Stimulated activated CD4-positive, alpha-beta T cell treated with anti-CD3 and anti-CD28 coated beads, Interleukin-1b, Interleukin-23, amount 100 ng/mL, for 1 hour (primary cell): ENCODE data around the gene AXDND1.

Experiments
- DNase-seq, 2 donors: peaks; one replicate each; pipeline ENCODE4 v3.0.0-alpha.2; 2020; ENCODE audit warnings: low read depth in 2 of 2

AXDND1 gene

DNA sequence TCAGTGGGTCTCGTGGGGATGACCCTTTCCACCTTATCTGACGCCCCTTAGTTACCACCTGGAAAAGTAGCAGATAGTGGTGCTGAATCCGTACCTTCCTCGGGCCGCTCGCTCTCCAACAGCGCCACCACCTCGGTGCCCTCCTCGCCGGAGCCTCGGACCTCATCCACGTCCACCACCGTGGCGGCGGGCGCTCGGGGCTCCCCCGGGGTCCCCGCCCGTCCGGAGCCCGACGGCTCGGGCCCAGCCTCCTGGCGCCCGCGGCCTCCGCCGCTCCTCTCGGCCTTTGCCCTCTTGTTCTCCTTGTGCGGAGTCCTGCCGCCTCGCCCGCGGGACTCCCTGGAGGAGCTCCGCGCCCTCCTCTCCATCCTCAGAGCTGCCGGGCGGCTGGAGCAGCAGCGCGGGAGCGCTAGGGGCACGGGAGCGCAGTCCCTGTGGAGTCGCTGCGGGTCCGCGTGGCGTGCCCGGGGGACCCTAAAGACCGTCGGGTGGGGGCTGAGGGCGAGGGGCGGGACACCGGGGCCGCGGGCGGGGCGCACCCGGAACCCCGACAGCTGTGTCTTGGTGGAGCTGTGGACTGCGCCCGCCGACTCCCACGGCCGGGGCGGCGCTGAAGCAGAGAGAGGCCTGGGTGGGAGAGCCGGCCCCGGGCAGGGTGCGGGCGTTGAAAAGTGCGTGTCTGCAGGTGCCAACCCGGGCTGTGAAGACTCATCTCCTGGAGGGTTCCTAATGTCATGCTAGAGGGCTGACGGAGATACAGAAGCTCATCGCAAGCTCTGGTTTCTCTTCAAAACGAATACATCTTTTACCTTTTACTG is 209.9 kb downstream of the AXDND1 start, which contains the start of gene NPHS2:
Gene NPHS2 (minus strand): TSS at position 452 of the 818 bp plus-strand sequence. CDS start 84 bp downstream, at position 368.
- no peak for DNase-seq

DNA sequence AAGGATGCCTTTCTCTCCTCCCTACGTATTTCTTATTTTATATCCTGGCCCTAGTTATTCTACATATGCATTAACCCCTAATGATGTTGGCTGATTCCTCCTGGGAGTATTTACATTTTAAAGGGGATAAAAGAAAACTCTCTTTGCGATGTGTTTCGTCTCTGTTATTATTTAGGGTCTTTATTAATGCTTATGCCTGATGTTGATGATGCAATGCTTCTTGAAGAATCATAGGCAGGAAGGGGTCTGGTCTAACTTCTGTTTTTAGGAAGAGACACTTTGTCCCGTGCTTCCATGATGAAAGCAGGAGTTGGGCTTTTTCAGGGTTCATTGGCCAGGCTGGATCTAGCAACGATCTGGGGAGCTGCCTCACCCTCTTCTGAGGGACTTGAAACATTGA is 210.7 kb downstream of the AXDND1 start:
- DNase-seq: no peak

DNA sequence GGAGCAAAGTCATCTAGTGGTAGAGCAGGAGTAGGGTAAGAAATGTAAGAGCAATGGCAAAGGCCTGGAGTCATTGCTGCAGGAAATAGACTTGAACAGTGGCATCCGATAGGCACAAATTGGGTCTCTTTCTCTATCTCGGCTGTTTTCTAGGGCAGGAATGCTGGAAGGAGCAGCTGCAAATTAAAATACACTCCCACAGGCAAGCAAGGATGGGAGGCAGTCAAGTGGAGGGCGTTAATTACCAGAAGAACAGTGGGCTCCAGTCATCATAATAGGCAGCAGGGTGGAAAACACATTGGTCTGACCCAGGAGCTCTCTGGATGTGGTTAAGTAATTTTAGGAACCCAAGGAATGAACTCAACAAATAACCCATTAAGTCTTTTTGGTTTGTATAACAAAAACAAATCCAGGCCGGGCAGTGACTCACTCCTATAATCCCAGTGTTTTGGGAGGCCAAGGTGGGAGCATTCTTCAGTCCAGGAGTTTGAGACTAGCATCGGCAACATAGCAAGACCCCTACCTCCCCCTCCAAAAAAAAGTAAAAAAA is 218.1 kb downstream of the AXDND1 start:
- DNase-seq: no peak

DNA sequence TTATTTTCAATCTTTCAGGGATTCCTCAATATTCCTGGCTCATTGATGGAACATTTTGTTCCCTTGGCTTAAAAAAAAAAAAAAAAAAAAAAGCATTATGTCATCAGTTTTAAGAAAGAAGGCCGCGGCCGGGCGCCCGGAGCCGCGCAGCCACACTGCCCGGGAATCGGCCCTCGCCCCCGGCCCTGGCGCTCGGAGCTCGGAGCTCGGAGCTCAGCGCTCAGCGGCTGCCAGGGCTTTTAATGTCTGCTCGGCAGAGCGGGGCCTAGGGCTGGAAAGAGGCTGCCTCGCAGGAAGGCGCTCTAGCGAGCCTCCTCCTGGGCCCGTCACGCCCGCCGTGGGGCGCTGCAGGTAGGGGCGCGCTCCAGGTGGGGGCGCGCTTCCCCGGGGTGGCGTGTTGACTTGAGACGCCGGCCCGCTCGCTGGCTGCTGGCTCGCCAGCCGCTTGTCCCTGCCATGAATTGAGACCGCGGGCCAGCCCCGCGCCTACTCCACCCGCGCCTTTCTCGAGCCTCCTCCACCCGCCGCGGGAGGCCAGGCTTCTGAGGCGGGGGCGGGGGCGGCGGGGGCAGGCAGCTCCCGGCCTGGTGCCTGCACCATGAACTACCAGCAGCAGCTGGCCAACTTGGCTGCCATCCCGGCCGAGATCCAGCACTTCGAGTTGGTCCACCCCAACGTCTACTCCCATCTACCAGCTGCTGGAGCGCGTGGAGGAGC is 220.5 kb downstream of the AXDND1 start:
- no peak for DNase-seq

DNA sequence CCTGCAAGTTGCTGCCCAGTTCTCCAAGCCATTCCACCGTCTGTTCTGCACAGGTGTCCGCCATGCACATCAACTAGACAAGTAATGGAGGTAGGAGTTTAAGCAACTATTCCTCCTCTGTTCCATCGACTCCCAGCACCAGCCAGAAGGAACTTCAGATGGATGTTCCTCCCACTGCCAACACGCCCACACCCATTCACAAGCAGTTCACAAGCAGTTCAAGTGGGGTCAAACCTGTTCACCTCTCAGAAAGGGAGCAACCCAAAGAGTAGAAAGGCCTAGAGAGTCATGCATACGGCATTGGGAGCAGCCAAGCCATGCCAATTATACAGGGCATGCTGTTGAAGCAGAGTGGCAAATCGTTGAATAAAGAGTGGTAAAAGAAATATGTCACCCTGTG is 221.6 kb downstream of the AXDND1 start:
- no peak for DNase-seq

DNA sequence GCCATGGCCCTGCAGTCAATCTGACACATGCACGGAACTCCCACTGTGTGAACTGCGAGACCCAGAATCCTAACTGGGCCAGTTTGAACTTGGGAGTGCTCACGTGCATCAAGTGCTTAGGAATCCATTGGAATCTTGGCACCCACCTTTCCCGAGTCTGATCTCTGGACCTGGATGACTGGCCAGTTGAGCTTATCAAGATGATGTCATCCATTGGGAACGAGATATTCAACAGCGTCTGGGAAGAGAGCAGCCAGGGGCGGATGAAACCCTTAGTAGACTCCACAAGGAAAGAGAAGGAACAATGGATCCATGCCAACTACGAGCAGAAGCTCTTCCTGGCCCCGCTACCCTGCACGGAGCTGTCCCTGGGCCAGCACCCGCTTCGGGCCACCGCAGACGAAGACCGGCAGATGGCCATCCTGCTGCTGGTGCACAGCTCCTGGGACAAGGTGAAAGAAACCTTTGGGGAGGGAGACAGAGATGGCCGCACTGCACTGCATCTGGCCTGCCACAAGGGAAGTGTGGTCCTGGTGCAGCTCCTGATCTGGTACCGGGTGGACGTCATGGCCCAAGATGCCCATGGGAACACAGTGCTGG is 222.8 kb downstream of the AXDND1 start:
- no peak for DNase-seq

GRCh38 chr1:179589509-179589908 is 223.7 kb downstream of the AXDND1 start:
- no peak for DNase-seq

DNA sequence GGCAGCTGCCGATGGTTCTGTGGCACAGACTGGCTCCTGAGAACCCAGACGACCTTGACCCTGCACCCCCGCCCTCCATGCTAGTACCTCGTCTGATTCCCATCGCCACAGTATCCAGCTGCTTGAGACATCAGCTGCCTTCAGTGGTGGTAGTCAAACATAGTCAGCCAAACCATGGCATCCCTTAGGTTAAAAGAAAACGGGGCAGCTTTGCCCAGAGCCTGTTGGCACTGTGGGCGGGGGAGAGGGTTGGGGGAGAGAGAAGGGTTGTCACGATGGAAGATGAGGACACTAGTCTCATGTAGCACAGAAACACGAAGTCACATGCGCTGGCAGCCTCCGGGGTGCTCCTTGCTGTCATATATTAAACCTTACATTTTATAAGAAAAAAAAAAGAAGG is 224.9 kb downstream of the AXDND1 start:
- DNase-seq: no peak

DNA sequence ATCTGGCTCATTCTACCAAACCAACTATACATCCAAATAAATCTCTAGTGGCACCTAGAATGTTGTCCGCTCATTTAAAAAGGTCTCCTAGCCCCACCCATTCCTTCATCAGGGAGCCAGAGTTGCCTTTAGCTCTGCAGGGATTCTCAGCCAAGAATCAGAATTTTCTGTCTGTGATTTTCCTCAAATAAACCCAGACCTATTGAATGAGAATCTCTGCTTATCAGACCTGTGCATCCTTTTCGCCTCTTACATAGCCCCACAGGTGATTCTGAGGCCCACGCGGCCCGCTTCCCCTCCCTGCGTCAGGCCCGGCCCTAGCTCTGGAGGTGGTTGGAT is 225.5 kb downstream of the AXDND1 start:
- no peak for DNase-seq

- no peak for DNase-seq
These were observed 226.1 kb downstream of the AXDND1 start, which contains the start of gene TDRD5 for GRCh38 chr1:179591592-179592580. TDRD5 (plus strand) TSS chr1:179591832; CDS start chr1:179592616, 784 bp downstream.

GRCh38 chr1:179598631-179599030 is 232.9 kb downstream of the AXDND1 start:
- no peak for DNase-seq

DNA sequence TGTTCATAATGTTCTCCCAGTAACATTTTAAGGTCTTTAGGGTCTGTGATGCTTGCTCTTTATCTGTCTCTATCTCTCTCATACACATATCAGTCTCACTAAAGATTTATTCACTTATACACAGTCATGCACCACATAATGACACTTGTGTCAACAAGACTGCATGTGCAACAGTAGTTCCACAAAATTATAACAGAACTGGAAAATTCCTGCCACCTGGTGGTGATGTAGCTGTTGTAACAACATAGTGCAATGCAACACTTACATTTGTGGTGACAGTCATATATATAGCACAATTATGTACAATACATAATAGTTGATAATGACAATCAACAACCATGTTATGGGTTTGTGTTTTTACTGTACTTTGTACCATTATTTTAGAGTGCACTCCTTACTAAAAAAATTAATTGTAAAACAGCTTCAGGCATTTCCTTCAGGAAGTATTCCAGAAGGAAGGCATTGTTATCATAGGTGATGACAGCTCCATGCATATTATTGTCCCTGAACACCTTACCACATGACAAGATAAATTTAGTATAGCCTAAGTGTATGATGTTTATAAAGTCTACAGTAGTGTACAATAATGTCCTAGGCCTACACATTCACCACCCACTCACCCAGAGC is 234.0 kb downstream of the AXDND1 start:
- no peak for DNase-seq

DNA sequence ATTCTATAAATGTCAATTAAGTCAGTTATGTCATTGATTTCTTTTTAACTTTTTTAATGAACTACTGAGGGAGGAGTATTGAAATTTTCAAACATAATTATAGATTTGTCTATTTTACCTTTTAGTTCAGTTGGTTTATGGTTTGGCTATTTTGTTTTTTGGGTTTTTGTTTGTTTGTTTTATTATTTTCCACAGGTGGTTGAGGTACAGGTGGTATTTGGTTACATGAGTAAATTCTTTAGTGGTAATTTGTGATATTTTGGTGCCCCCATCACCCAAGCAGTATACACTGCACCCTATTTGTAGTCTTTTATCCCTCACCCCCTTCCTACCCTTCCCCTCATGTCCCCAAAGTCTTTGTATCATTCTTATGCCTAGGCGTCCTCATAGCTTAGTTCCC is 235.3 kb downstream of the AXDND1 start:
- no peak for DNase-seq
